Keratinocyte (primary cell): ENCODE data around the gene HMGCS2. TPM values are rescaled to one million over a fixed set of nuclear protein-coding genes. Genes with fewer than 3 reads are reported as not detected.

Experiments
- DNase-seq: peaks from one replicate; pipeline ENCODE4 v3.0.0-alpha.2; 2011; ENCODE audit warnings: low read depth, missing footprints, low spot score
- FAIRE-seq: peaks from 2 replicates; lab custom pipeline; 2011; peaks lifted over from hg19 to GRCh38; lab: Jason Lieb, UNC
- H2AFZ ChIP-seq: 2 replicates; pipeline ENCODE4 v1.6.0; 2012; ENCODE audit warnings: low read length, control low read depth, inconsistent platforms; ENCODE audit not compliant: control insufficient read depth
- H3K27ac ChIP-seq: 2 replicates; pipeline ENCODE4 v1.5.1; 2011; ENCODE audit warnings: low read length; ENCODE audit not compliant: control insufficient read depth, insufficient read depth
- H3K27me3 ChIP-seq: 3 replicates; pipeline ENCODE4 v1.6.0; 2011; ENCODE audit warnings: low read length; ENCODE audit not compliant: control insufficient read depth, insufficient read depth; ENCODE audit errors: extremely low read depth
- H3K36me3 ChIP-seq, 2 experiments: 2 replicates in 1 of 2; 3 replicates in 1 of 2; pipeline ENCODE4 v1.5.1; 2011; ENCODE audit warnings: low read length in 2 of 2, mild to moderate bottlenecking in 1 of 2; ENCODE audit not compliant: control insufficient read depth in 2 of 2, insufficient read depth in 2 of 2; ENCODE audit errors: extremely low read depth in 1 of 2
- H3K4me1 ChIP-seq: 3 replicates; pipeline ENCODE4 v1.5.1; 2011; ENCODE audit warnings: low read length; ENCODE audit not compliant: control insufficient read depth, insufficient read depth; ENCODE audit errors: extremely low read depth
- H3K4me2 ChIP-seq: 3 replicates; pipeline ENCODE4 v1.6.0; 2011; ENCODE audit warnings: low read depth, low read length; ENCODE audit not compliant: control insufficient read depth, insufficient read depth; ENCODE audit errors: extremely low read depth
- H3K4me3 ChIP-seq, 3 experiments: fragments of 200-600 bp in 1 of 3; sonication (generic) in 1 of 3; 2 replicates in 2 of 3; 3 replicates in 1 of 3; pipeline ENCODE4 v1.5.1; 2011 to 2016; ENCODE audit warnings: low read length in 3 of 3, mild to moderate bottlenecking in 3 of 3, control low read depth in 2 of 3, inconsistent platforms in 1 of 3, low read depth in 1 of 3, mixed read lengths in 1 of 3, mixed run types in 1 of 3, moderate library complexity in 1 of 3; ENCODE audit not compliant: control insufficient read depth in 2 of 3, insufficient read depth in 2 of 3; ENCODE audit errors: extremely low read depth in 1 of 3
- H3K79me2 ChIP-seq: 2 replicates; pipeline ENCODE4 v1.6.0; 2012; ENCODE audit warnings: low read length; ENCODE audit not compliant: control insufficient read depth, insufficient read depth
- H3K9ac ChIP-seq: 3 replicates; pipeline ENCODE4 v1.6.0; 2011; ENCODE audit warnings: low read length; ENCODE audit not compliant: control insufficient read depth, insufficient read depth; ENCODE audit errors: extremely low read depth
- H3K9me1 ChIP-seq: 3 replicates; pipeline ENCODE4 v1.6.0; 2011; ENCODE audit warnings: low read length; ENCODE audit not compliant: control insufficient read depth, insufficient read depth; ENCODE audit errors: extremely low read depth
- H3K9me3 ChIP-seq: 2 replicates; pipeline ENCODE4 v1.5.1; 2012; ENCODE audit warnings: low read depth, low read length; ENCODE audit not compliant: control insufficient read depth
- H4K20me1 ChIP-seq: 3 replicates; pipeline ENCODE4 v1.6.0; 2011; ENCODE audit warnings: low read length; ENCODE audit not compliant: control insufficient read depth, insufficient read depth; ENCODE audit errors: extremely low read depth
- EZH2 ChIP-seq: IDR thresholded peaks from one replicate; pipeline ENCODE4 v1.6.1; 2012; ENCODE audit warnings: inconsistent platforms, mild to moderate bottlenecking, low read length, moderate library complexity
- dilution Hi-C: fragments of 300-500 bp; cut with MboI; formaldehyde crosslinking; loops from one replicate; pipeline ENCODE4 v1.7.0; 2020; ENCODE audit warnings: low sequenced_read_pairs; ENCODE audit not compliant: extremely low pct_ligation_motif_present
- polyA plus RNA-seq, 5 experiments: library from polyadenylated mRNA; depleted of rRNA in 3 of 5; stranded (reverse) in 3 of 5; stranded (forward) in 1 of 5; unstranded in 1 of 5; fragments of >200 nt; gene quantifications; 1 replicate in 1 of 5; 2 replicates in 3 of 5; 3 replicates in 1 of 5; pipeline versions ENCODE4 v1.2.1 to v1.2.3, GENCODE V29; 2011 to 2012; ENCODE audit warnings: missing spikeins in 2 of 5, low read depth in 1 of 5, low replicate concordance in 1 of 5
- TF ChIP-seq, protein P1 (sequence below), 3 experiments: IDR thresholded peaks in 1 of 3; conservative IDR thresholded peaks in 1 of 3; optimal IDR thresholded peaks in 1 of 3; 2 replicates in 2 of 3; 3 replicates in 1 of 3; pipeline versions ENCODE3 to v1.5.1; 2011; ENCODE audit warnings: low read length in 3 of 3, mild to moderate bottlenecking in 3 of 3, moderate library complexity in 2 of 3, control low read depth in 1 of 3, inconsistent platforms in 1 of 3; ENCODE audit not compliant: insufficient read depth in 2 of 3; ENCODE audit errors: extremely low read depth in 1 of 3

HMGCS2 gene
- polyA plus RNA-seq, 1 donor (not counting 4 experiments of a cell fraction or from before 2014, with no cell fraction given), result not detected

DNA sequence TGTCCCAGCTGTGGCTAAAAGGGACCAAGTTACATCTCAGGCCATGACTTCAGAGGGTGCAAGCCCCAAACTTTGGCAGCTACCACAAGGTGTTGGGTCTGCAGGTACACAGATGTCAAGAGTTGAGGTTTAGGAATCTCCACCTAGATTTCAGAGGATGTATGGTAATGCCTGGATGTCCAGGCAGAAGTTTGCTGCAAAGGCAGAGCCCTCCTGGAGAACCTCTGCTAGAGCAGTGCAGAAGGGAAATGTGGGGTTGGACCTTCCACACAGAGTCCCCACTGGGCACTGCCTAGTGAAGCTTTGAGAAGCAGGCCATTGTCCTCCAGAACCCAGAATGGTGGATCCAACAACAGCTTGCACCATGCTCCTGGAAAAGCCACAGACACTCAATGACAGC lies 67.0 kb downstream of the HMGCS2 start:
- DNase-seq (no peak), FAIRE-seq (no peak)
- H3K36me3 ChIP-seq, result no peaks in the 10 kb centered on the region
- H3K9me1 ChIP-seq, result no peaks in the 10 kb centered on the region
- no peak overlapping the region for H2AFZ ChIP-seq
- H3K9ac ChIP-seq, result no peak overlapping the region
- no peaks in the 10 kb centered on the region for H3K27me3 ChIP-seq
- peaks cover 25% of the 10 kb centered on the region for H3K4me1 ChIP-seq
- no peak for TF ChIP-seq EZH2
- TF ChIP-seq, protein P1, sequence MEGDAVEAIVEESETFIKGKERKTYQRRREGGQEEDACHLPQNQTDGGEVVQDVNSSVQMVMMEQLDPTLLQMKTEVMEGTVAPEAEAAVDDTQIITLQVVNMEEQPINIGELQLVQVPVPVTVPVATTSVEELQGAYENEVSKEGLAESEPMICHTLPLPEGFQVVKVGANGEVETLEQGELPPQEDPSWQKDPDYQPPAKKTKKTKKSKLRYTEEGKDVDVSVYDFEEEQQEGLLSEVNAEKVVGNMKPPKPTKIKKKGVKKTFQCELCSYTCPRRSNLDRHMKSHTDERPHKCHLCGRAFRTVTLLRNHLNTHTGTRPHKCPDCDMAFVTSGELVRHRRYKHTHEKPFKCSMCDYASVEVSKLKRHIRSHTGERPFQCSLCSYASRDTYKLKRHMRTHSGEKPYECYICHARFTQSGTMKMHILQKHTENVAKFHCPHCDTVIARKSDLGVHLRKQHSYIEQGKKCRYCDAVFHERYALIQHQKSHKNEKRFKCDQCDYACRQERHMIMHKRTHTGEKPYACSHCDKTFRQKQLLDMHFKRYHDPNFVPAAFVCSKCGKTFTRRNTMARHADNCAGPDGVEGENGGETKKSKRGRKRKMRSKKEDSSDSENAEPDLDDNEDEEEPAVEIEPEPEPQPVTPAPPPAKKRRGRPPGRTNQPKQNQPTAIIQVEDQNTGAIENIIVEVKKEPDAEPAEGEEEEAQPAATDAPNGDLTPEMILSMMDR (optimal IDR thresholded peaks at IDR 0.05 in 1 of 3, IDR thresholded peaks at IDR 0.05 in 1 of 3, conservative IDR thresholded peaks at IDR 0.05 in 1 of 3; ENCODE audit: extremely low read depth in 1 of 3, insufficient read depth in 2 of 3, low read length in 3 of 3), result no peak
- no peak overlapping the region for H3K4me3 ChIP-seq
- no peaks in the 10 kb centered on the region for H3K79me2 ChIP-seq
- dilution Hi-C loops, result no loop called here
- peaks cover 10% of the 10 kb centered on the region for H3K9me3 ChIP-seq
- no peaks in the 10 kb centered on the region for H4K20me1 ChIP-seq
- H3K27ac ChIP-seq, result no peak overlapping the region
- H3K4me2 ChIP-seq, result no peak overlapping the region

DNA sequence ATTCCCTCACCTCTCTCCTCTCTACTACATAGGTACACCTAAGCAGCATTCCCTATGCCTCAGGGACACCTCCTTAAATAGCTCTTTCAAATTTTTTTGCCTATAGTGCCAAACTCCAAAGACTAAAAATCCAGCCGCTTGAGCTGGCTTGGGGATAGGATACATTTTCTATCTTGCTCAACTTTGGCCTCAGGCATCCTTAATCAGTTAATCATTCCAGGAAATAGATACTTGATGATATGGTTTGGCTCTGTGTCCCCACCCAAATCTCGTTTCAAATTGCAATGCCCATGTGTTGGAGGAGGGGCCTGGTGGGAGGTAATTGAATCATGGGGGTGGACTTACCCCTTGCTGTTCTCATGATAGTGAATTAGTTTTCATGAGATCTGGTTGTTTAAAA lies 68.4 kb downstream of the HMGCS2 start:
- Histone ChIP-seq H4K20me1 (no peaks in the 10 kb centered on the region), H3K4me3 (no peak overlapping the region), H3K27ac (no peak overlapping the region), H3K9ac (no peak overlapping the region), H3K79me2 (no peaks in the 10 kb centered on the region), H3K4me2 (no peak overlapping the region), H3K36me3 (no peaks in the 10 kb centered on the region), H3K9me3 (peaks cover 10% of the 10 kb centered on the region), H3K27me3 (no peaks in the 10 kb centered on the region), H3K9me1 (no peaks in the 10 kb centered on the region), H2AFZ (no peak overlapping the region), H3K4me1 (peaks cover 25% of the 10 kb centered on the region)
- TF ChIP-seq, protein P1 (optimal IDR thresholded peaks at IDR 0.05 in 1 of 3, IDR thresholded peaks at IDR 0.05 in 1 of 3, conservative IDR thresholded peaks at IDR 0.05 in 1 of 3; ENCODE audit: extremely low read depth in 1 of 3, insufficient read depth in 2 of 3, low read length in 3 of 3), result no peak
- no peak for TF ChIP-seq EZH2
- dilution Hi-C loops, result no loop called here
- FAIRE-seq (no peak), DNase-seq (no peak)

Other genes with a start within 250 kb of the HMGCS2 start
- gene ZNF697, start 120.6 kb downstream of the HMGCS2 start, polyA plus RNA-seq, result 3.3 to 4.7 TPM (median 4.0 TPM) in 3 replicates
- gene PHGDH, start 57.0 kb downstream of the HMGCS2 start, polyA plus RNA-seq, result 20.8 to 40.3 TPM (median 29.1 TPM) in 3 replicates
- not detected in 3 replicates for gene REG4, start 42.6 kb upstream of the HMGCS2 start, polyA plus RNA-seq
- not detected in 3 replicates for gene ADAM30, start 127.6 kb upstream of the HMGCS2 start, polyA plus RNA-seq